ENCODE results near the gene PCP4L1.
"Not testable (repeated sequence)": the region's sequence is repeated elsewhere in the genome, so short reads cannot be mapped to it uniquely, and the experiment has no call there.

PCP4L1 gene

DNA sequence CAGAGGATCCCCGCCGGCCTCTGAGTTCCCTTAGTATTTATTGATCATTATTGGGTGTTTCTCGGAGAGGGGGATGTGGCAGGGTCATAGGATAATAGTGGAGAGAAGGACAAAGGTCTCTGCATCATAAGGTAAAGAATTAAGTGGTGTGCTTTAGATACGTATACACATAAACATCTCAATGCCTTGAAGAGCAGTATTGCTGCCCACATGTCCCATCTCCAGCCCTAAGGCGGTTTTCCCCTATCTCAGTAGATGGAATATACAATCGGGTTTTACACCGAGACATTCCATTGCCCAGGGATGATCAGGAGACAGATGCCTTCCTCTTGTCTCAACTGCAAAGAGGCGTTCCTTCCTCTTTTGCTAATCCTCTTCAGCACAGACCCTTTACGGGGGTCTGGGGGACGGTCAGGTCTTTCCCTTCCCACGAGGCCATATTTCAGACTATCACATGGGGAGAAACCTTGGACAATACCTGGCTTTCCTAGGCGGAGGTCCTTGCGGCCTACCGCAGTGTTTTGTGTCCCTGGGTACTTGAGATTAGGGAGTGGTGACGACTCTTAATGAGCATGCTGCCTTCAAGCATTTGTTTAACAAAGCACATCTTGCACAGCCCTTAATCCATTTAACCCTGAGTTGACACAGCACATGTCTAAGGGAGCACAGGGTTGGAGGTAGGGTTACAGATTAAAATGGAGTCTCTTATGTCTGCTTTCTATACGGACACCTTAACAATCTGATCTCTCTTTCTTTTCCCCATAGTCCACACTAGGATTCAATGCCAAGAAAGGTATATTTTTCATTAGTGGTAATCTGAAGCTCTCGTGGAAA is 57.5 kb downstream of the PCP4L1 start:
- DNase-seq (ENCODE audit: low spot score), result not testable (repeated sequence)

GRCh38 chr1:161324020-161324419 is 65.5 kb downstream of the PCP4L1 start:
- no peak for DNase-seq (ENCODE audit: low spot score)

GRCh38 chr1:161330346-161330745 is 71.8 kb downstream of the PCP4L1 start:
- DNase-seq (ENCODE audit: low spot score), result no peak

- no peak for DNase-seq (ENCODE audit: low spot score)
These were observed 74.6 kb downstream of the PCP4L1 start for GRCh38 chr1:161333166-161333565.
